Neural cell (in vitro differentiated cells): ENCODE measurements around the gene UNC5A. TPM values are rescaled to one million over a fixed set of nuclear protein-coding genes. Genes with fewer than 3 reads are reported as not detected.

Experiments
- H2AFZ ChIP-seq: fragments of 200-600, 300-800 bp; sonication (generic), shearing (Covaris generic); 2 replicates; pipeline ENCODE4 v1.6.0; 2014; ENCODE audit warnings: low read depth, mild to moderate bottlenecking, antibody characterized with exemption, low read length, moderate library complexity
- H3F3A ChIP-seq: fragments of 200-600 bp; shearing (Covaris generic); 2 replicates; pipeline ENCODE4 v1.6.1; 2016; ENCODE audit warnings: mild to moderate bottlenecking, moderate library complexity, mixed read lengths, antibody characterized with exemption, low read length; ENCODE audit not compliant: insufficient read depth, poor library complexity, severe bottlenecking
- H3K27ac ChIP-seq: fragments of 200-600, 300-800 bp; sonication (generic), shearing (Covaris generic); 2 replicates; pipeline ENCODE4 v1.5.1; 2014; ENCODE audit warnings: mild to moderate bottlenecking, low read length, moderate library complexity
- H3K27me3 ChIP-seq: fragments of 300-800, 200-600 bp; sonication (generic), shearing (Covaris generic); 2 replicates; pipeline ENCODE4 v1.6.0; 2014; ENCODE audit warnings: mild to moderate bottlenecking, low read depth, low read length, moderate library complexity; ENCODE audit not compliant: insufficient read depth
- H3K36me3 ChIP-seq: fragments of 300-800, 200-600 bp; sonication (generic), shearing (Covaris generic); 2 replicates; pipeline ENCODE4 v1.5.1; 2014; ENCODE audit warnings: mild to moderate bottlenecking, antibody characterized with exemption, low read length, moderate library complexity; ENCODE audit not compliant: insufficient read depth
- H3K4me2 ChIP-seq: fragments of 300-800, 200-600 bp; sonication (generic), shearing (Covaris generic); 2 replicates; pipeline ENCODE4 v1.6.0; 2014; ENCODE audit warnings: mild to moderate bottlenecking, low read length
- H3K4me3 ChIP-seq: fragments of 300-800, 200-600 bp; sonication (generic), shearing (Covaris generic); 2 replicates; pipeline ENCODE4 v1.5.1; 2014; ENCODE audit warnings: mild to moderate bottlenecking, low read length, moderate library complexity
- H3K79me2 ChIP-seq: fragments of 200-600 bp; shearing (Covaris generic); replicated peaks from 2 replicates; pipeline ENCODE4 v1.6.0; 2014; ENCODE audit warnings: mild to moderate bottlenecking, low read length, moderate library complexity; ENCODE audit not compliant: insufficient read depth
- H3K9ac ChIP-seq: fragments of 300-800, 200-600 bp; sonication (generic), shearing (Covaris generic); 2 replicates; pipeline ENCODE4 v1.6.1; 2016; ENCODE audit warnings: mild to moderate bottlenecking, low read length, mixed read lengths
- H3K9me2 ChIP-seq: fragments of 200-600 bp; shearing (Covaris generic); 2 replicates; pipeline ENCODE4 v1.6.1; 2016; ENCODE audit warnings: mild to moderate bottlenecking, low read length, mixed read lengths; ENCODE audit not compliant: insufficient read depth
- H3K9me3 ChIP-seq: fragments of 200-600, 300-800 bp; sonication (generic), shearing (Covaris generic); 2 replicates; pipeline ENCODE4 v1.6.1; 2016; ENCODE audit warnings: mild to moderate bottlenecking, mixed run types, low read length, moderate library complexity, mixed read lengths
- H4K20me1 ChIP-seq: fragments of 200-600 bp; shearing (Covaris generic); 2 replicates; pipeline ENCODE4 v1.6.1; 2016; ENCODE audit warnings: mild to moderate bottlenecking, mixed run types; ENCODE audit not compliant: insufficient read depth
- CTCF ChIP-seq: fragments of 450-650 bp; IDR thresholded peaks from 2 replicates; pipeline ENCODE4 v1.5.1; 2014; ENCODE audit warnings: antibody characterized with exemption, mild to moderate bottlenecking, moderate library complexity; ENCODE audit not compliant: poor library complexity, severe bottlenecking
- EP300 ChIP-seq: fragments of 450-650 bp; conservative IDR thresholded peaks from 2 replicates; pipeline ENCODE4 v1.6.1; 2014; ENCODE audit warnings: antibody characterized with exemption, mild to moderate bottlenecking, moderate library complexity; ENCODE audit not compliant: poor library complexity, severe bottlenecking
- EZH2 ChIP-seq: fragments of 200-600, 300-800 bp; shearing (Covaris generic), sonication (generic); IDR thresholded peaks from 2 replicates; pipeline ENCODE4 v1.6.1; 2014; ENCODE audit warnings: antibody characterized with exemption, low read length, borderline replicate concordance, mild to moderate bottlenecking; ENCODE audit not compliant: insufficient read depth, poor library complexity, severe bottlenecking
- MXI1 ChIP-seq: fragments of 450-650 bp; conservative IDR thresholded peaks from 2 replicates; pipeline ENCODE4 v1.6.1; 2014; ENCODE audit warnings: antibody characterized with exemption, mild to moderate bottlenecking; ENCODE audit not compliant: poor library complexity, severe bottlenecking
- POLR2AphosphoS5 ChIP-seq: IDR thresholded peaks from 2 replicates; pipeline ENCODE4 v1.6.1; 2012
- RAD21 ChIP-seq: fragments of 450-650 bp; conservative IDR thresholded peaks from 2 replicates; pipeline ENCODE4 v1.6.1; 2014; ENCODE audit warnings: antibody characterized with exemption, mild to moderate bottlenecking, moderate library complexity
- REST ChIP-seq: IDR thresholded peaks from 2 replicates; pipeline ENCODE4 v1.6.1; 2012; ENCODE audit warnings: borderline replicate concordance
- SMC3 ChIP-seq: fragments of 450-650 bp; conservative IDR thresholded peaks from 2 replicates; pipeline ENCODE4 v1.6.1; 2014; ENCODE audit warnings: antibody characterized with exemption, mild to moderate bottlenecking, moderate library complexity; ENCODE audit not compliant: poor library complexity
- TAF1 ChIP-seq: IDR thresholded peaks from 2 replicates; pipeline ENCODE4 v1.6.1; 2012; ENCODE audit warnings: low read depth
- polyA plus RNA-seq: library from polyadenylated mRNA; depleted of rRNA; stranded (reverse); fragments of >200 nt; gene quantifications from 2 replicates; pipeline ENCODE4 v1.2.3, GENCODE V29; 2014

Gene UNC5A
- polyA plus RNA-seq, 1 donor from 2014 or later, result 2.7 TPM

DNA sequence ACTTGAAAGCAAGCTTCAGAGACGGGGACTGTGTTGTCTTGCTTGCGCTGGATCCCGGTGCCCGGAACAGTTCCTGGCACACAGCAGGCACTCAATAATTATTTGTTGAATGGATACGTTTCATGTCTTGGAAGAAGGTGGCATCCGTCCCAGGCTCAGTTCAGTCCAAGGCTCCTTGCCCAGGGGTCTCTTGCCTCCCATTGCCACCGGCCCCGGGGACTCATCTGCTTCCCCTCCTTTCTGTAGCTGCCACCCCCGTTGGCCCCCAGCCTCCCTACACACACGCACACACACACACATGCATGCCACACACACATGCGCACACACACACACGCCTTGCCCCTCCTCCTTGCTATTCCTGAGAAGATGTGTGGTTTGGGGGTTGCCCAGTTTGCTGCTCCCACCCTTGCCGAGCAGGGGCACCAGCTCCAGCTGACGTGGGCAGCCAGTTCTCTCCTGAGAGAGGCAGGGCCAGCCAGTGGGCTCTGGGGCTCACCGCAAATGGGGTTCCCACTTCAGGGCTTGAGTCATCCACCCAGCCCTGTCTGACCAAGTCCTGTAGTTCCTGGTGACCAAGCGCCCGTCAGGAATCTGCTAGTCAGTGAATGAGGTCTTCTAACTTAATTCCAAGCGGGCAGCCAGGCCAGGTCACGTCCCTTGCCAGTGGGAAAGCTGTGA is 47.0 kb downstream of the UNC5A start:
- Histone ChIP-seq H3K9me3 (no peaks in the 10 kb centered on the region), H3K27ac (no peak overlapping the region), H3K36me3 (no peaks in the 10 kb centered on the region), H3K79me2 (no peaks in the 10 kb centered on the region), H2AFZ (no peak overlapping the region), H3F3A (no peaks in the 10 kb centered on the region), H3K9me2 (no peaks in the 10 kb centered on the region), H4K20me1 (no peaks in the 10 kb centered on the region), H3K9ac (no peak overlapping the region), H3K27me3 (no peaks in the 10 kb centered on the region), H3K4me3 (no peak overlapping the region), H3K4me2 (no peak overlapping the region)
- TF ChIP-seq POLR2AphosphoS5 (no peak), MXI1 (no peak), TAF1 (no peak), CTCF (no peak), RAD21 (no peak)

- no peak overlapping the region for H3K27ac ChIP-seq
- no peak overlapping the region for H3K9ac ChIP-seq
- H3F3A ChIP-seq, result no peaks in the 10 kb centered on the region
- no peak overlapping the region for H3K4me3 ChIP-seq
- H3K4me2 ChIP-seq, result no peak overlapping the region
- H3K36me3 ChIP-seq, result no peaks in the 10 kb centered on the region
- H3K9me2 ChIP-seq, result no peaks in the 10 kb centered on the region
- no peaks in the 10 kb centered on the region for H3K27me3 ChIP-seq
- no peaks in the 10 kb centered on the region for H3K79me2 ChIP-seq
- H2AFZ ChIP-seq, result no peak overlapping the region
- no peak for TF ChIP-seq POLR2AphosphoS5
- TF ChIP-seq MXI1, result no peak
- TF ChIP-seq RAD21, result no peak
- TF ChIP-seq EP300, result no peak
- no peak for TF ChIP-seq REST
- TF ChIP-seq TAF1, result no peak
- TF ChIP-seq EZH2, result no peak
- no peak for TF ChIP-seq CTCF
- TF ChIP-seq SMC3, result no peak
- no peaks in the 10 kb centered on the region for H3K9me3 ChIP-seq
- no peaks in the 10 kb centered on the region for H4K20me1 ChIP-seq
Observed at GRCh38 chr5:176857894-176858273, 47.5 kb downstream of the UNC5A start.
